HG02588 (cell line): ENCODE data around the gene MTR.

Experiments used
- ATAC-seq: cut with Tn5 transposase; IDR thresholded peaks from one replicate; pipeline ENCODE4 v1.9.1; 2021; ENCODE audit warnings: mild to moderate bottlenecking, moderate library complexity; ENCODE audit not compliant: unreplicated experiment

MTR gene

GRCh38 chr1:236795035-236795756, at the start of gene MTR:
Gene MTR (plus strand): TSS chr1:236795292. CDS start chr1:236795704, 412 bp downstream.
- peak; percentile 98 for ATAC-seq

DNA sequence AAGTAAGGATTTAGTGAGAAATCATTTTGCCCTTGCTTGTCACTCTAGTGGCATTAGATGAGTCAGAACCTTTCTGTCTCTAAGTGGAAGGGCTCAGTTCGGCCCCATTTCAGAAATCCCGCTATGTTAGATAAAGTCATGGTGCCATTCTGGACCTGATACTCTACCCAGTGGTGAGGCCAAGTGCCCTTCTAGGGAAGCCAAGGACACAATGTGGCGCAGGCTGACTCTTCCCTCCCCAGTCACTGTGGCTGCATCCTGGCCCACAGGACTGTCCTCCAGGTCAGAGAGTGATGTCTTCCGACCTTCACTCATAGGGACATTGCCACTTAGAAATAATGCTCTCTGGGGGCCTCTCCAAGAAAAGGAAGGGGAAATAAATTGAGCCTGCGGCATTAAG, 48.3 kb upstream of the MTR start:
- no peak for ATAC-seq

DNA sequence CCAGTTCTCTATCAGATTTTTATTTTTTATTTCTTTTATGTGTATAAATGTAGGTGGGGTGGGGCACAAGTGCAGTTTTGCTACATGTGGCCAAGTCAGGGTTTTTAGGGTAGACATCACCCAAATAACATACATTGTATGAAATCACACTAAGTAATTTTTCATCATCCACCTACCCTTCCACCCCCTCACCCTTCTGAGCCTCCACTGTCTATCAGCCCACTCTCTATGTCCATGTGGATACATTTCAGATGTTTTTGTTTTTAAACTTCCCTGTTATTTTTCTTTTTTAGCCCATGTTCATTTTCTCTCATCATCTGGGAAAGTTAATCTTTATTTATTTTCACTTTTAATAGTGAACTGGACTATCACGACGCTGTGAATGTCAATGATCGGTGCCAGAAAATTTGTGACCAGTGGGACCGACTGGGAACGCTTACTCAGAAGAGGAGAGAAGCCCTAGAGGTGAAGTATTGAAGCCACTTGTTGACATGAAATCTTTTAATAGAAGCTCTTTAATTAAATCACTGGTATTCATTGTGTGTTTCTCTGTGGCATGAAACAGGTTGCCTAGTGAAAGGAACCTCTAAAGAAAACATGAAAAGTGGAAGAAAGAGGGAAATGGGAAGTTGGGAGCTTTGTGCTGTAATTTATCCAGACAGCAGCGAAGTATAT, 47.6 kb upstream of the MTR start:
- no peak for ATAC-seq

GRCh38 chr1:236748268-236748870, 46.7 kb upstream of the MTR start:
- ATAC-seq = no peak

GRCh38 chr1:236750928-236751327, 44.2 kb upstream of the MTR start:
- ATAC-seq = no peak

GRCh38 chr1:236751385-236751784, 43.7 kb upstream of the MTR start:
- ATAC-seq = no peak

GRCh38 chr1:236751935-236752334, 43.2 kb upstream of the MTR start:
- no peak for ATAC-seq

GRCh38 chr1:236753516-236753915, 41.6 kb upstream of the MTR start:
- ATAC-seq = no peak

DNA sequence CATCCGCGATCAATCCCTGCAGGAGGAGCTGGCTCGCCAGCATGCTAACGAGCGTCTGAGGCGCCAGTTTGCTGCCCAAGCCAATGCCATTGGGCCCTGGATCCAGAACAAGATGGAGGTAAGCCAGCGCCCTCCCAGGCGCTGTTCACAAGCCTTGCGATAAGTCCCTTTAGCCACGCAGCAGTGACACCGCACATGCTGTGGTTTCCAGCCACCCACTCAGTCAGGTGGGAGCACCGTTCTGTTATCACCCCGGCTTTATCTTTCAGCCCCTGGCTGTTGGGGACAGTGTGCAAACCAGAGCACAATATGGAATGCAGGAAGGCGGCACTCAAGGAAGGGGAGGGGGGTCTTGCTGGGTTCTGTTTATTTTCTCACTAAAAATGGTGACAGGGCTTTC, 41.1 kb upstream of the MTR start:
- ATAC-seq = no peak

DNA sequence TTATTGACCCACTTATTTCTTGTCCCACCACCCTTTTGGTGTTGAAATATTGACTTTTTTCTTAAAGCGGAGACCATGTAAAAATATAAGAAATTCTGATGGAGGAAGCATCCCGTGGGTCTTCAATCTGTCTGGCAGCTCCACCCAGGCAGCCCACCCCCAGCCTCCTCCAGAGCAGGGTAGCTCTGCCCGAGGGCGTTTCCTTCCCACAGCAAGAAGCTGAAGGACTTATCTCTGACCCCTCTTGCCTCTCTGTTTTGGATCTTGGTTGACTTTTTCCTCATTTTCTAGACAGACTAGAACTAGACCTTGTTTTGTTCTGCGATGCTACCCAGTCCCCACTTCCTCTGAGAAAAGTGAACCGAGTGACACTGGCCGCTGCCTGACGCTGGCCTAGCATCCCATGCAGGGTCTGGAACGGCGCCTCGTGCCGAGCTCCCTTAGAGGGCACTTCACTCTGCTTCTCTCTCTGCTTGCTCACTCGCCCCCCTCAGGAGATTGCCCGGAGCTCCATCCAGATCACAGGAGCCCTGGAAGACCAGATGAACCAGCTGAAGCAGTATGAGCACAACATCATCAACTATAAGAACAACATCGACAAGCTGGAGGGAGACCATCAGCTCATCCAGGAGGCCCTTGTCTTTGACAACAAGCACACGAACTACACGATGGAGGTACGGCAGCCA, 40.4 kb upstream of the MTR start:
- ATAC-seq = no peak

DNA sequence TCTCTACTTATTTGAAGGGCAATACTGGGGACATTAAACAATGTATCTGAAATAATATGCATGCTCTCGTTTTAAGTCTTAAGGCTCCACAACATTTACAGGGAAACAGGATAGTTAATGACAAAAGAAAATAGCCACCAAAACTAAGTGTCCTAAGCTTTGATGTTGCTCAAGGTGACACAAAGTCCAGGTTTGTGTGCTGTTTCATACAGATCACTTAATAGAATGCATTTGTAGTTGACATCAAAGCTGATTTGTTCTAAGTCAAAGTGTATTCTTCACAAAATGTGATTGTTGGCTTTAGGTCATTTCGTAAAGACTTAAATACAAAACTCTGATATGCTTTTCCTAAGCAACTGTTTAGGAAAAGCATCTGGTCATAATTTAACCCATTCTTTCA, 37.5 kb upstream of the MTR start:
- ATAC-seq = no peak

GRCh38 chr1:236759252-236759859, 35.7 kb upstream of the MTR start:
- ATAC-seq = peak; percentile 57

DNA sequence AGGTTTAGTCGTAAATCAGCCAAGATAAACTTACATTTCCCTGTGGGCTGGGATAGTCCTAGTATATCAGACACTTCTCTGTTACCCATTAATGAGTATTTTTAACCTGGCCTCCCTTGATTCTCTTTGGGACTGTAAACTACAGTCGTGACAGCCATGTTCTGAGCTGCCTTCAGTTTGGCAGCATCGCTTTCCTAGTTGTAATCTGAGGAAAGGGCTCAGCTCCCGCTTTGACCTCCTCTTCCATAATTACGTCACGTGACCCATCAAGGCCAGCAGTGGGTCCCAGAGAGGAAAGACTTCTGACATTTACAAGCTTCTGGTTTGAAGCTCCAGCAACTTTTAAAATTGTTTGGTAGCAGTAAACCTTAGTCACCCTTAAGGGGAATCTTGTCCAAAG, 34.6 kb upstream of the MTR start:
- no peak for ATAC-seq

- ATAC-seq = no peak
Observed at GRCh38 chr1:236760986-236761385, 34.1 kb upstream of the MTR start.

GRCh38 chr1:236761397-236762132, 33.5 kb upstream of the MTR start:
- no peak for ATAC-seq

DNA sequence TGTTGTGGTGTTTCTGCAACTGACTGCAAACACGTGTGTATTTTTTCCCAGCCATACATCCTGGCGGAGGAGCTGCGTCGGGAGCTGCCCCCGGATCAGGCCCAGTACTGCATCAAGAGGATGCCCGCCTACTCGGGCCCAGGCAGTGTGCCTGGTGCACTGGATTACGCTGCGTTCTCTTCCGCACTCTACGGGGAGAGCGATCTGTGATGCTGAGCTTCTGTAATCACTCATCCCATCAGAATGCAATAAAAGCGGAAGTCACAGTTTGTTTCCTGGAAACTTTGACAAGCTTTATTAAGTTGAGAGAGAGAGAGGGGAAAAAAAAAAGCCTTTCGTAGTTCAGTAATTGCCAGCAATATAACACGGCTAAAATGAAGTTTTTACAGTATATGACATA, 32.7 kb upstream of the MTR start:
- no peak for ATAC-seq

GRCh38 chr1:236765831-236766230, 29.3 kb upstream of the MTR start:
- ATAC-seq = no peak

DNA sequence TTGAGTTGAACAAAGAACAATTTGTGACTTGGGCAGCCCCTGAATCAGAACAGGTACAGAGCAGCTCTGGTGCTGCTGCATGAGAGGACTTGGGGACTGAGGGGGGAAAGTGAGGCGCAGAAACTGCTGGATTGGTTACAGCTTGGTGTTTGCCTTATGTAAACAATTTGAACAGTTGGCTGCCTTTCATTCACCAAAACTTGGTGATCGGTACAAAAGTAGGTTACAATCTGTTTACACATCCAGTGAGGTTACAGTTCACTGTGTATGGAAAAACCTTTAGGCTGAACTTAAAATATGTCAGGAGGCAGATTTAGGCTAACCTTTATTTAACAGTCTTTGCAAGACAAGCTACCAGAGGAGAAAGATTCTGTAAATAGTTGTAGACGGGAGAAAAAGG, 28.6 kb upstream of the MTR start:
- no peak for ATAC-seq

GRCh38 chr1:236767276-236767675, 27.8 kb upstream of the MTR start:
- no peak for ATAC-seq

DNA sequence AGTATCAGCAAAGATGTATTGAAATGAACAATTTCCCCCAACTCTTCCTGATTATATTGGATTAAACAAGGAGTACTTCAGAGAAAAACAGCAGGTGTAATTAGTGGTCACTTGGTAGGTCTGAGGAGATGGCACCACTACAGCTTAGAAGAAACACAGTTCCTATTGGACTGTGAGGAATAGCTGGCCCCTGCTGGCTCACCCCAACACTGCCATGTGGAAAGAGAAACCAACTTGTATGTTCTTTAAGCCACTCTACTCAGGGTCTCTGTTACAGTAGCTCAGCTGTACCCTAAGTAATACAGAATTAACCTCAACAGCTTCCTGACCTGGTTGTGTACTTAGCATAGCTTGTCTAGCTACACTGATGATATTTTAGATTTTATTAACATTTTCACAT, 26.5 kb upstream of the MTR start:
- no peak for ATAC-seq

DNA sequence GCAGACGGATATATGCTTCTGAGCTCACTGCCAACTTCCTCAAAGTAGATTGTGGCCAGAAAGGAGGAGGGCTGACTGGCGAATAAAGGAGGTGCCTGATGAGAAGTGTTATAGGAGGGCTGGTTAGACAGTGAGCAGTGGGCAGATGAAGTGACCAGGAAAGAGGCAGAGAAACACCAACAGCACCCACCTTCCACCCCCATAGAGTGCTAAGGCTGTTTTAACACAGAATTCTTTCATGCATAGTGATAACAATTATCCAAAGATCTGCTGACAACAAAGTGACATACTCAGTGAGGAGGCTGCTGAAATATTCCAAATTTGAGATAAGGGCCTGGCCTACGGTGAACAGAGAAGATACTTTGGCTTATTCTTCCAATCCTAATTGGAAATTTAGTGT, 21.2 kb upstream of the MTR start:
- no peak for ATAC-seq
